H1 (cell line): ENCODE results near the gene RAB5A. TPM values are rescaled to one million over a fixed set of nuclear protein-coding genes. Genes with fewer than 3 reads are reported as not detected.

Experiments used
- CTCF ChIA-PET: fragments of 300-600 bp; sonication (Branson Sonifier 250); formaldehyde crosslinking; loops from one replicate; lab custom pipeline; 2021; ENCODE audit not compliant: partially characterized antibody; lab: Charles Lee
- POLR2A ChIA-PET: fragments of 300-600 bp; sonication (Branson Sonifier 250); formaldehyde crosslinking; loops from one replicate; lab custom pipeline; 2021; ENCODE audit warnings: inconsistent platforms; ENCODE audit not compliant: partially characterized antibody; lab: Charles Lee
- DNase-seq, 2 experiments: peaks; one replicate each; pipeline versions ENCODE4 v3.0.0 to v3.0.0-alpha.2; 2010 to 2022; ENCODE audit warnings: low spot score in 2 of 2, low read depth in 1 of 2, mixed read lengths in 1 of 2
- FAIRE-seq: peaks from 2 replicates; lab custom pipeline; 2011; peaks lifted over from hg19 to GRCh38; lab: Jason Lieb, UNC
- H2AFZ ChIP-seq: 2 replicates; pipeline ENCODE4 v1.8.1; 2012; ENCODE audit warnings: low read length, inconsistent platforms
- H2AK5ac ChIP-seq: 2 replicates; pipeline ENCODE4 v1.6.1; 2013; ENCODE audit warnings: low read depth, low read length
- H2BK120ac ChIP-seq: replicated peaks from 2 replicates; pipeline ENCODE3; 2013; ENCODE audit warnings: low read depth, low read length, inconsistent platforms
- H2BK12ac ChIP-seq: 2 replicates; pipeline ENCODE4 v1.6.1; 2013; ENCODE audit warnings: low read depth, low read length
- H2BK15ac ChIP-seq: 2 replicates; pipeline ENCODE4 v1.6.1; 2013; ENCODE audit warnings: low read length
- H2BK20ac ChIP-seq: 2 replicates; pipeline ENCODE4 v1.6.1; 2013; ENCODE audit warnings: low read length
- H2BK5ac ChIP-seq: 2 replicates; pipeline ENCODE4 v1.6.1; 2013; ENCODE audit warnings: low read depth, low read length
- H3K14ac ChIP-seq: 2 replicates; pipeline ENCODE4 v1.6.1; 2013; ENCODE audit warnings: inconsistent platforms; ENCODE audit not compliant: insufficient read length
- H3K18ac ChIP-seq: 2 replicates; pipeline ENCODE4 v1.6.1; 2013; ENCODE audit warnings: low read length; ENCODE audit errors: extremely low read depth
- H3K23ac ChIP-seq: 2 replicates; pipeline ENCODE4 v1.6.1; 2013; ENCODE audit warnings: inconsistent platforms; ENCODE audit not compliant: insufficient read length
- H3K23me2 ChIP-seq: 2 replicates; pipeline ENCODE4 v1.6.1; 2013; ENCODE audit warnings: low read depth, low read length
- H3K27ac ChIP-seq: 2 replicates; pipeline ENCODE4 v1.6.1; 2011; ENCODE audit warnings: low read depth, low read length, inconsistent platforms
- H3K27me3 ChIP-seq, 4 experiments: replicated peaks in 1 of 4; 1 replicate in 1 of 4; 2 replicates in 3 of 4; pipeline versions ENCODE4 v1.6.1 to v1.8.1; 2011 to 2013; ENCODE audit warnings: low read length in 3 of 4, mild to moderate bottlenecking in 3 of 4, inconsistent platforms in 2 of 4, mixed read lengths in 2 of 4, moderate library complexity in 1 of 4; ENCODE audit not compliant: control insufficient read depth in 3 of 4, insufficient read depth in 3 of 4; ENCODE audit errors: extremely low read depth in 1 of 4
- H3K36me3 ChIP-seq, 4 experiments: 2 replicates each; pipeline versions ENCODE4 v1.6.1 to v1.8.1; 2011 to 2013; ENCODE audit warnings: mild to moderate bottlenecking in 4 of 4, low read length in 3 of 4, moderate library complexity in 2 of 4, control low read depth in 1 of 4, inconsistent platforms in 1 of 4; ENCODE audit not compliant: insufficient read depth in 4 of 4, control insufficient read depth in 2 of 4
- H3K4ac ChIP-seq: replicated peaks from 2 replicates; pipeline ENCODE3; 2013; ENCODE audit warnings: low read length, low read depth, mixed read lengths, inconsistent platforms; ENCODE audit not compliant: insufficient read length
- H3K4me1 ChIP-seq, 4 experiments: replicated peaks in 1 of 4; 1 replicate in 1 of 4; 2 replicates in 3 of 4; pipeline versions ENCODE4 v1.6.1 to v1.8.1; 2011 to 2013; ENCODE audit warnings: low read length in 3 of 4, inconsistent platforms in 2 of 4, mixed read lengths in 1 of 4; ENCODE audit not compliant: insufficient read depth in 4 of 4, control insufficient read depth in 3 of 4
- H3K4me2 ChIP-seq, 2 experiments: 2 replicates each; pipeline versions ENCODE4 v1.6.1 to v1.8.1; 2011 to 2013; ENCODE audit warnings: low read depth in 2 of 2, low read length in 2 of 2, control low read depth in 1 of 2, inconsistent platforms in 1 of 2, mild to moderate bottlenecking in 1 of 2; ENCODE audit not compliant: insufficient read depth in 1 of 2
- H3K4me3 ChIP-seq, 4 experiments: fragments of 200-600, 300-600 bp in 1 of 4; sonication (generic), shearing (Covaris generic), sonication (Bioruptor Twin) in 1 of 4; 2 replicates each; pipeline versions ENCODE4 v1.5.1 to v1.8.1; 2011 to 2016; ENCODE audit warnings: low read length in 4 of 4, low read depth in 3 of 4, control low read depth in 2 of 4, inconsistent platforms in 2 of 4, mild to moderate bottlenecking in 2 of 4, mixed read lengths in 1 of 4, moderate library complexity in 1 of 4; ENCODE audit not compliant: insufficient read depth in 2 of 4; ENCODE audit errors: extremely low read depth in 1 of 4
- H3K56ac ChIP-seq: replicated peaks from 2 replicates; pipeline ENCODE3; 2013; ENCODE audit warnings: low read depth, mild to moderate bottlenecking, mixed read lengths, low read length, inconsistent platforms; ENCODE audit not compliant: insufficient read length
- H3K79me1 ChIP-seq: 2 replicates; pipeline ENCODE4 v1.6.1; 2013; ENCODE audit warnings: low read depth, low read length, control low read depth
- H3K79me2 ChIP-seq, 2 experiments: 2 replicates each; pipeline versions ENCODE4 v1.6.1 to v1.8.1; 2012 to 2013; ENCODE audit warnings: low read length in 2 of 2, mild to moderate bottlenecking in 2 of 2, inconsistent platforms in 1 of 2; ENCODE audit not compliant: insufficient read depth in 2 of 2, control insufficient read depth in 1 of 2
- H3K9ac ChIP-seq, 4 experiments: replicated peaks in 1 of 4; 1 replicate in 1 of 4; 2 replicates in 3 of 4; pipeline versions ENCODE4 v1.6.1 to v1.8.1; 2011 to 2013; ENCODE audit warnings: low read depth in 3 of 4, low read length in 3 of 4, control low read depth in 2 of 4, mild to moderate bottlenecking in 2 of 4, moderate library complexity in 2 of 4, inconsistent platforms in 1 of 4; ENCODE audit errors: extremely low read depth in 1 of 4
- H3K9me3 ChIP-seq, 2 experiments: 2 replicates each; pipeline versions ENCODE4 v1.6.1 to v1.8.1; 2012 to 2013; ENCODE audit warnings: mild to moderate bottlenecking in 2 of 2, moderate library complexity in 2 of 2, control low read depth in 1 of 2, inconsistent platforms in 1 of 2, low read depth in 1 of 2, low read length in 1 of 2, mixed read lengths in 1 of 2; ENCODE audit not compliant: insufficient read depth in 2 of 2
- H4K20me1 ChIP-seq, 2 experiments: replicated peaks in 1 of 2; 2 replicates each; pipeline versions ENCODE3 to v1.8.1; 2011 to 2013; ENCODE audit warnings: inconsistent platforms in 2 of 2, low read length in 2 of 2, mild to moderate bottlenecking in 1 of 2; ENCODE audit not compliant: insufficient read depth in 2 of 2, control insufficient read depth in 1 of 2
- H4K5ac ChIP-seq: 2 replicates; pipeline ENCODE4 v1.6.1; 2013; ENCODE audit warnings: low read length, low read depth, mixed read lengths, inconsistent platforms; ENCODE audit not compliant: insufficient read length
- H4K8ac ChIP-seq: 2 replicates; pipeline ENCODE4 v1.8.0; 2013; ENCODE audit warnings: mild to moderate bottlenecking, moderate library complexity, low read length, inconsistent platforms; ENCODE audit not compliant: insufficient read depth; ENCODE audit errors: extremely low read depth
- H4K91ac ChIP-seq: replicated peaks from 2 replicates; pipeline ENCODE3; 2013; ENCODE audit warnings: low read length, mixed read lengths, inconsistent platforms; ENCODE audit not compliant: insufficient read length
- ATF2 ChIP-seq: IDR thresholded peaks from 2 replicates; pipeline ENCODE4 v1.6.1; 2012; ENCODE audit warnings: low read length, inconsistent platforms
- E2F6 ChIP-seq: IDR thresholded peaks from 2 replicates; pipeline ENCODE4 v1.6.1; 2012; ENCODE audit warnings: inconsistent platforms
- PHF8 ChIP-seq: fragments of 200-600 bp; sonication (generic); conservative IDR thresholded peaks from 2 replicates; pipeline ENCODE4 v1.7.1; 2012; ENCODE audit warnings: low read depth, mild to moderate bottlenecking, inconsistent platforms, low read length, moderate library complexity
- WGBS, 2 experiments: shearing (Covaris generic) in 1 of 2; methylation state at CpG; one replicate each; pipeline versions ENCODE4 v1.1.6 to v1.1.7; 2013 to 2015; ENCODE audit warnings: low lambda C conversion rate in 2 of 2, mixed read lengths in 2 of 2, inconsistent platforms in 1 of 2, low coverage in 1 of 2, missing lambda C conversion rate in 1 of 2; ENCODE audit not compliant: insufficient replicate concordance in 2 of 2, insufficient coverage in 1 of 2, insufficient read length in 1 of 2; ENCODE audit errors: extremely low coverage in 1 of 2, missing lambda C conversion rate in 1 of 2; 5-methylcytosine and 5-hydroxymethylcytosine counted together
- polyA plus RNA-seq, 7 experiments: library from polyadenylated mRNA; depleted of rRNA in 3 of 7; stranded (reverse) in 5 of 7; unstranded in 2 of 7; fragments of >200 nt in 5 of 7; fragments of 200-250 nt in 2 of 7; gene quantifications; 1 replicate in 5 of 7; 2 replicates in 1 of 7; 4 replicates in 1 of 7; pipeline versions ENCODE4 v1.2.1 to v1.2.3, GENCODE V29; 2011 to 2013; ENCODE audit warnings: missing spikeins in 2 of 7, mixed read lengths in 2 of 7
- total RNA-seq: library from RNA; stranded (reverse); fragmentation: NEBNext Ultra II Directional; extraction: Animal tissue kit (Norgen Biotek cat#: 25700); gene quantifications from 2 replicates; pipeline ENCODE4 v1.2.1, GENCODE V29; 2021

The RAB5A gene
- total and polyA plus RNA-seq, 2 of the 8 experiments (the other 6 are each of a cell fraction or from before 2014, with no cell fraction given), result 22.4 to 77.7 TPM

DNA sequence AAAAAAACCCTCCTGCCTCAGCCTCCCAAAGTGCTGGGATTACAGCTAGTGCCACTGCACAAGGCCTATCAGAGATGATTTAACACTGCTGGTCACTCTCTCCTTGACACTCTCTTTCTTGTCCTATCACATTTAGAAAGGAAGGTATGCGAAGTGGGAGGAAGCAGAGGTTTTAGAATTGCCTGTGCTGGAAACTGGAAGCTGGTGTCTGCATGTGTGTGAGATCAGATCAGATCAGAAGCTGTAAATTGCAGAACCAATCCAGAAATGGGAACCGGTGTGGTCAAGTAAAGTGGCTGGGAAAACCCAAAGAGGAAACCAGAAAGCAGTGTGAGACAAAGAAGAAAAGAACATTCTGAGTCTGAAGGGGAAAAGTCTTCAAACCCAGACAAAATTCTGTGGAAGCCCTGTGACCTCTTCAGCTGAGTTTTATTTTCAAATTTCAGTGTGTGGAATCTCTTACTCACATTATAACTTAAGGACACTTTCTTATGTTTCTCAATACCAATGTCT is 15.7 kb upstream of the RAB5A start:
- ChIA-PET POLR2A (no interaction called here), CTCF (no interaction called here)
- no peak for FAIRE-seq
- H3K79me2 ChIP-seq, result no peaks in the 10 kb centered on the region
- WGBS, 2 experiments, result 79% methylated on average over 2 of the region's 2 CpGs; no CpG with 5 or more reads in 1 of the 2 experiments
- no peak overlapping the region for H3K9ac ChIP-seq
- H2BK15ac ChIP-seq, result no peak overlapping the region
- no peak overlapping the region for H2AK5ac ChIP-seq
- no peak overlapping the region for H3K4ac ChIP-seq
- no peak overlapping the region for H3K27ac ChIP-seq
- no peak overlapping the region for H3K56ac ChIP-seq
- no peak overlapping the region for H3K4me2 ChIP-seq
- no peak overlapping the region for H3K4me3 ChIP-seq
- H2BK12ac ChIP-seq, result no peak overlapping the region
- H3K4me1 ChIP-seq, result no peaks in the 10 kb centered on the region
- no peaks in the 10 kb centered on the region for H3K36me3 ChIP-seq
- H3K79me1 ChIP-seq, result no peaks in the 10 kb centered on the region
- H4K5ac ChIP-seq, result no peak overlapping the region
- no peak overlapping the region for H4K8ac ChIP-seq
- H4K91ac ChIP-seq, result no peak overlapping the region
- no peak overlapping the region for H3K18ac ChIP-seq
- TF ChIP-seq E2F6, result no peak
- TF ChIP-seq PHF8, result no peak
- TF ChIP-seq ATF2, result no peak
- TF ChIP-seq, all 59 proteins: peak for 0
- no peaks in the 10 kb centered on the region; the same call in 1 of the 2 replicates for H3K23me2 ChIP-seq
- H3K27me3 ChIP-seq, result no peaks in the 10 kb centered on the region
- no peak overlapping the region for H2BK5ac ChIP-seq
- H3K23ac ChIP-seq, result no peak overlapping the region
- H2BK120ac ChIP-seq, result no peak overlapping the region
- H3K9me3 ChIP-seq, result no peaks in the 10 kb centered on the region
- H3K14ac ChIP-seq, result no peak overlapping the region
- no peak for DNase-seq
- H2AFZ ChIP-seq, result peak overlapping the region; percentile 95; the same call in 1 of the 2 replicates
- H4K20me1 ChIP-seq, result no peaks in the 10 kb centered on the region
- H2BK20ac ChIP-seq, result no peak overlapping the region
